ENCODE measurements around the gene CABYR.
A peak's percentile ranks its signal among the peaks of the same experiment; 100 is the strongest.
"Not testable (repeated sequence)": the region's sequence is repeated elsewhere in the genome, so short reads cannot be mapped to it uniquely, and the experiment has no call there.

Gene CABYR

GRCh38 chr18:24130494-24130893, 8.4 kb upstream of the CABYR start:
- DNase-seq: no peak

- DNase-seq: peak in 1 of 2 donors; percentile 24
Observed at GRCh38 chr18:24136967-24137373, 1.9 kb upstream of the CABYR start.

- DNase-seq: no peak
Observed at GRCh38 chr18:24138409-24138788, 463 bp upstream of the CABYR start.

GRCh38 chr18:24140697-24141096, 1.8 kb downstream of the CABYR start:
- no peak for DNase-seq

GRCh38 chr18:24142376-24142775, 3.5 kb downstream of the CABYR start:
- DNase-seq: no peak

GRCh38 chr18:24149591-24149990, 10.7 kb downstream of the CABYR start:
- not testable (repeated sequence) for DNase-seq

GRCh38 chr18:24153397-24153796, 14.5 kb downstream of the CABYR start:
- DNase-seq: no peak

- no peak for DNase-seq
Observed at GRCh38 chr18:24157855-24158254, 19.0 kb downstream of the CABYR start.

GRCh38 chr18:24160086-24160485, 21.2 kb downstream of the CABYR start:
- no peak for DNase-seq

- no peak for DNase-seq
Observed at GRCh38 chr18:24161304-24161703, 22.4 kb downstream of the CABYR start.

GRCh38 chr18:24168496-24168895, 29.6 kb downstream of the CABYR start:
- no peak for DNase-seq

- DNase-seq: no peak
Observed at GRCh38 chr18:24170360-24170759, 31.5 kb downstream of the CABYR start.

GRCh38 chr18:24173997-24174396, 35.1 kb downstream of the CABYR start:
- DNase-seq: no peak

- peak; percentile 24 to 63 for DNase-seq
Observed at GRCh38 chr18:24176727-24177416, 38.0 kb downstream of the CABYR start.

- no peak for DNase-seq
Observed at GRCh38 chr18:24177499-24178133, 38.8 kb downstream of the CABYR start.

- DNase-seq: no peak
Observed at GRCh38 chr18:24180048-24180447, 41.2 kb downstream of the CABYR start.

- DNase-seq: no peak
Observed at GRCh38 chr18:24181806-24182205, 42.9 kb downstream of the CABYR start.

- DNase-seq: no peak
Observed at GRCh38 chr18:24185805-24186204, 46.9 kb downstream of the CABYR start.

- DNase-seq: no peak
Observed at GRCh38 chr18:24187049-24187448, 48.2 kb downstream of the CABYR start.

- DNase-seq: no peak
Observed at GRCh38 chr18:24187689-24188088, 48.8 kb downstream of the CABYR start.

- no peak for DNase-seq
Observed at GRCh38 chr18:24188120-24188519, 49.3 kb downstream of the CABYR start.

- no peak for DNase-seq
Observed at GRCh38 chr18:24189007-24189528, 50.2 kb downstream of the CABYR start.

- DNase-seq: no peak
Observed at GRCh38 chr18:24189664-24190346, 50.9 kb downstream of the CABYR start.

- no peak for DNase-seq
Observed at GRCh38 chr18:24190590-24190989, 51.7 kb downstream of the CABYR start.
